ENCODE measurements around the gene PROM2. TPM values are rescaled to one million over a fixed set of nuclear protein-coding genes. Genes with fewer than 3 reads are reported as not detected.

The PROM2 gene
- total RNA-seq, 1 donor from 2014 or later: 0.93 TPM

DNA sequence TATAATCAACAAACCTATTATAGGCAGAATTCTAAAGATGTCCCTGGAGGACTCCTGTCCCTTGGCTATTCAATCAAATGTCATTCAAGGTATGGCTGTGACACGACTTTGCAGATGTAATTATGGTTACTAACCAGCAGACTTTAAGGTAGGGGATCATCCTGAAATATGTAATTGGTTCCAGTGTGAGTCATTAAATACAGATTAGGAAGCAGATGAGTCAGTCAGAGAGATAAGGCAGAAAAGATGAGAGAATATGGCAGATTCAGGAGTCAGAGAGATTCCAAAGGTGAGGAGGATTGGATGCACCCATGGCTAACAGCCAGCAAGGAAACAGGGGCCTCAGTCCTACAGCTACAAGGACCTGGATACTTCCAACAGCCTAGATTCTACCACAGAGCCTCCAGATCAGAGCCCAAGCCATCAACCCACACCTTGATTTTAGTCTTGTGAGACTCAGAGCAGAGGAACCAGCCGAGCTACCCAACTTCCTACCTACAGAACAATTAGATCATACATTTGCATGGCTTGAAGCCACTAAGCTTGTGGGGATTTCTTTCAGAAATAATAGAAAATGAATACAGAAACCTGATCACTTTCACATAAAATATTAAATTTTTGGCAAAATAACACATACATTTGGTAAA, 11.2 kb upstream of the PROM2 start:
- H3K4me3 ChIP-seq (ENCODE audit: insufficient read depth, low read depth, low read length): no peak overlapping the region
- Mint-ChIP-seq H3K27me3 (ENCODE audit: low read depth, unreplicated experiment) (peaks cover 40% of the 10 kb centered on the region), H3K27ac (ENCODE audit: unreplicated experiment) (no peak overlapping the region), H3K4me1 (ENCODE audit: low read depth, unreplicated experiment) (no peaks in the 10 kb centered on the region), H3K9me3 (ENCODE audit: unreplicated experiment) (peaks cover 19% of the 10 kb centered on the region), H3K4me3 (ENCODE audit: unreplicated experiment) (no peak overlapping the region), H3K36me3 (ENCODE audit: low read depth, unreplicated experiment) (peaks cover 8% of the 10 kb centered on the region)
- no peak overlapping the region for H2AFZ ChIP-seq (ENCODE audit: low read depth, low read length)
- no peak overlapping the region for H3K4me2 ChIP-seq (ENCODE audit: low read length)
- no peak overlapping the region for H3K9ac ChIP-seq (ENCODE audit: low read length)
- H3K79me2 ChIP-seq (ENCODE audit: insufficient read depth, low read length): no peaks in the 10 kb centered on the region
- no peaks in the 10 kb centered on the region for H3K4me1 ChIP-seq (ENCODE audit: insufficient read depth, low read length)
- no peak overlapping the region for H3K27ac ChIP-seq (ENCODE audit: low read depth, low read length)
- peaks cover 9% of the 10 kb centered on the region for H3K9me3 ChIP-seq (ENCODE audit: insufficient read depth, low read depth, low read length)
- no peaks in the 10 kb centered on the region for H3K36me3 ChIP-seq (ENCODE audit: insufficient read depth, low read length)
- no peak for FAIRE-seq
- no peaks in the 10 kb centered on the region for H4K20me1 ChIP-seq (ENCODE audit: insufficient read depth, low read length)
- TF ChIP-seq, protein P1, sequence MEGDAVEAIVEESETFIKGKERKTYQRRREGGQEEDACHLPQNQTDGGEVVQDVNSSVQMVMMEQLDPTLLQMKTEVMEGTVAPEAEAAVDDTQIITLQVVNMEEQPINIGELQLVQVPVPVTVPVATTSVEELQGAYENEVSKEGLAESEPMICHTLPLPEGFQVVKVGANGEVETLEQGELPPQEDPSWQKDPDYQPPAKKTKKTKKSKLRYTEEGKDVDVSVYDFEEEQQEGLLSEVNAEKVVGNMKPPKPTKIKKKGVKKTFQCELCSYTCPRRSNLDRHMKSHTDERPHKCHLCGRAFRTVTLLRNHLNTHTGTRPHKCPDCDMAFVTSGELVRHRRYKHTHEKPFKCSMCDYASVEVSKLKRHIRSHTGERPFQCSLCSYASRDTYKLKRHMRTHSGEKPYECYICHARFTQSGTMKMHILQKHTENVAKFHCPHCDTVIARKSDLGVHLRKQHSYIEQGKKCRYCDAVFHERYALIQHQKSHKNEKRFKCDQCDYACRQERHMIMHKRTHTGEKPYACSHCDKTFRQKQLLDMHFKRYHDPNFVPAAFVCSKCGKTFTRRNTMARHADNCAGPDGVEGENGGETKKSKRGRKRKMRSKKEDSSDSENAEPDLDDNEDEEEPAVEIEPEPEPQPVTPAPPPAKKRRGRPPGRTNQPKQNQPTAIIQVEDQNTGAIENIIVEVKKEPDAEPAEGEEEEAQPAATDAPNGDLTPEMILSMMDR (IDR thresholded peaks at IDR 0.05; ENCODE audit: insufficient read depth, low read depth, low read length): no peak
- no peak for TF ChIP-seq EZH2 (IDR thresholded peaks at IDR 0.05; ENCODE audit: insufficient read depth, low read length)
- no peak for DNase-seq (ENCODE audit: low read depth)
- H3K27me3 ChIP-seq (ENCODE audit: insufficient read depth, low read length): peaks cover 5% of the 10 kb centered on the region

DNA sequence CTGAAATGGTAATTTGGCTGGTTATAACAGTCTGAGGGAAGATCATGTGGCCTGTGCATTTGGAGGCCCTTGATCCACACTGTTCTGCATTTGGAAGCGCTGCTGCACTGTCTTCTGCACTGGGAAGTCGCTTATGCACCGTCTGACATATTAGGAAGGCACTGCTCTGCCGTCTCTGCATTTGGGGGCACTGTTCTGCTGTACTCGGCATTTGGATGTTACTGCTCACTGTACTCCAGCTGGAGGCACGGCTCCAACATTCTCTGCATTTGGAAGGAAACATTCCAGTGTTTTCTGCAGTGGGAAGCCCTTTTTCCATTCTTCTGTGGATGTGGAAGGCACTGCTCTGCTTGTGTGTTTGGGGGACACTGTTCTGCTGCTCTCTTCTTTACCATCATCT, 9.6 kb upstream of the PROM2 start:
- no peak for DNase-seq (ENCODE audit: low read depth)
- TF ChIP-seq, protein P1 (IDR thresholded peaks at IDR 0.05; ENCODE audit: insufficient read depth, low read depth, low read length): no peak
- no peak for TF ChIP-seq EZH2 (IDR thresholded peaks at IDR 0.05; ENCODE audit: insufficient read depth, low read length)
- no peaks in the 10 kb centered on the region for H3K79me2 ChIP-seq (ENCODE audit: insufficient read depth, low read length)
- H3K27ac ChIP-seq (ENCODE audit: low read depth, low read length): no peak overlapping the region
- Mint-ChIP-seq H3K36me3 (ENCODE audit: low read depth, unreplicated experiment) (peaks cover 3% of the 10 kb centered on the region), H3K4me3 (ENCODE audit: unreplicated experiment) (no peak overlapping the region), H3K27me3 (ENCODE audit: low read depth, unreplicated experiment) (peaks cover 42% of the 10 kb centered on the region), H3K27ac (ENCODE audit: unreplicated experiment) (no peak overlapping the region), H3K4me1 (ENCODE audit: low read depth, unreplicated experiment) (no peaks in the 10 kb centered on the region), H3K9me3 (ENCODE audit: unreplicated experiment) (peaks cover 10% of the 10 kb centered on the region)
- H4K20me1 ChIP-seq (ENCODE audit: insufficient read depth, low read length): no peaks in the 10 kb centered on the region
- H3K9me3 ChIP-seq (ENCODE audit: insufficient read depth, low read depth, low read length): peaks cover 3% of the 10 kb centered on the region
- no peak overlapping the region for H3K4me3 ChIP-seq (ENCODE audit: insufficient read depth, low read depth, low read length)
- FAIRE-seq: no peak
- H3K9ac ChIP-seq (ENCODE audit: low read length): no peak overlapping the region
- no peak overlapping the region for H3K4me2 ChIP-seq (ENCODE audit: low read length)
- H3K36me3 ChIP-seq (ENCODE audit: insufficient read depth, low read length): no peaks in the 10 kb centered on the region
- H2AFZ ChIP-seq (ENCODE audit: low read depth, low read length): no peak overlapping the region
- H3K4me1 ChIP-seq (ENCODE audit: insufficient read depth, low read length): no peaks in the 10 kb centered on the region
- peaks cover 5% of the 10 kb centered on the region for H3K27me3 ChIP-seq (ENCODE audit: insufficient read depth, low read length)

DNA sequence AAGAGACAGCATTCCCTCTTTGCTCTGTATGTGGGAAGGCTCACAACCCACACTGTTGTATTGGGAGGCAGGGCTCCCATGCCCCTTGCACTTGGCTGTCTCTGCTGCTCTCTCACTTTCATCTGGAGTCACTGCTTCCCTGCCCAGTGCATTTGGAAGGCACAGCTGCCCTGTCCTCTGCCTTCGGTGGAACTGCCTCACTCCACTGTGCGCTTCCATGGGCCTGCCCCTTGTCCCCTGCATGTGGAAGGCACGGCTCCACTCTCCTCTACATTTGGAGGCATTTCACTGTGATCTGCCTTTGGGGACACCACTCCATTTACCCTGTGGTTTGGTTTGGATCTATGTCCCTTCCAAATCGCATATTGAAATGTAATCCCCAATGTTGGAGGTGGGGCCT, 9.1 kb upstream of the PROM2 start:
- FAIRE-seq (no peak), DNase-seq (ENCODE audit: low read depth) (no peak)
- Mint-ChIP-seq H3K36me3 (ENCODE audit: low read depth, unreplicated experiment) (peaks cover 2% of the 10 kb centered on the region), H3K27me3 (ENCODE audit: low read depth, unreplicated experiment) (peaks cover 44% of the 10 kb centered on the region), H3K4me1 (ENCODE audit: low read depth, unreplicated experiment) (no peaks in the 10 kb centered on the region), H3K27ac (ENCODE audit: unreplicated experiment) (no peak overlapping the region), H3K4me3 (ENCODE audit: unreplicated experiment) (no peak overlapping the region), H3K9me3 (ENCODE audit: unreplicated experiment) (peaks cover 7% of the 10 kb centered on the region)
- H4K20me1 ChIP-seq (ENCODE audit: insufficient read depth, low read length): no peaks in the 10 kb centered on the region
- H3K4me1 ChIP-seq (ENCODE audit: insufficient read depth, low read length): no peaks in the 10 kb centered on the region
- no peak overlapping the region for H3K4me2 ChIP-seq (ENCODE audit: low read length)
- no peaks in the 10 kb centered on the region for H3K79me2 ChIP-seq (ENCODE audit: insufficient read depth, low read length)
- H3K9me3 ChIP-seq (ENCODE audit: insufficient read depth, low read depth, low read length): peaks cover 3% of the 10 kb centered on the region
- TF ChIP-seq EZH2 (IDR thresholded peaks at IDR 0.05; ENCODE audit: insufficient read depth, low read length): no peak
- H3K4me3 ChIP-seq (ENCODE audit: insufficient read depth, low read depth, low read length): no peak overlapping the region
- H3K27me3 ChIP-seq (ENCODE audit: insufficient read depth, low read length): peaks cover 5% of the 10 kb centered on the region
- no peak overlapping the region for H3K27ac ChIP-seq (ENCODE audit: low read depth, low read length)
- no peak overlapping the region for H3K9ac ChIP-seq (ENCODE audit: low read length)
- H3K36me3 ChIP-seq (ENCODE audit: insufficient read depth, low read length): no peaks in the 10 kb centered on the region
- H2AFZ ChIP-seq (ENCODE audit: low read depth, low read length): no peak overlapping the region
